Ovary (tissue), 3 donors: Measurements from ENCODE around the gene OLIG1.

Experiments used
- POLR2A ChIP-seq: fragments of 450-650 bp; IDR thresholded peaks from one replicate; pipeline ENCODE4 v1.6.1; 2017; ENCODE audit warnings: antibody characterized with exemption, mild to moderate bottlenecking, moderate library complexity
- TF ChIP-seq, protein P1 (sequence below), 3 donors: fragments of 450-650 bp in 2 of 3; fragments of 200-600 bp in 1 of 3; IDR thresholded peaks; one replicate each; pipeline versions ENCODE4 v1.5.1 to v1.8.0; 2016 to 2022; ENCODE audit warnings: antibody characterized with exemption in 3 of 3, mild to moderate bottlenecking in 1 of 3
- donor health status: DM: no; HTN: no; CAD: no.

DNA sequence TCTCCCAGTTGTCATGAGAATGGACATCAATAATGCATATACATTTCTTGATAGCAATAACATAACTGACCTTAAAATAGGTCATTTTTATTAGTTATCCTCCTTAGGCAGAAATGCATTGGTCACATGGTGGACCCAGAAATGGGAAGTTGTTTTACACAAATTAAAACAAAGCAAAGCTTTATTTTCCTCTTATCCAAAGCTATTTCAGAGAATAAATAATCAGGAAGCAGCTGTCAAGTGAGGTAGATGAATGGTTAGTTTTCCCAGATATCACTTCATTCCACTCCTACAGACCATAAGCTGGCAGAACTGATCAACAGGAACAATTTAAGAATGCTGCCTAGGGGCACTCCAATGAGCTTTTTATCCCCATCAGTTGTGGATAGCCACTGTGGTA lies 16.0 kb upstream of the OLIG1 start:
- TF ChIP-seq, protein P1, sequence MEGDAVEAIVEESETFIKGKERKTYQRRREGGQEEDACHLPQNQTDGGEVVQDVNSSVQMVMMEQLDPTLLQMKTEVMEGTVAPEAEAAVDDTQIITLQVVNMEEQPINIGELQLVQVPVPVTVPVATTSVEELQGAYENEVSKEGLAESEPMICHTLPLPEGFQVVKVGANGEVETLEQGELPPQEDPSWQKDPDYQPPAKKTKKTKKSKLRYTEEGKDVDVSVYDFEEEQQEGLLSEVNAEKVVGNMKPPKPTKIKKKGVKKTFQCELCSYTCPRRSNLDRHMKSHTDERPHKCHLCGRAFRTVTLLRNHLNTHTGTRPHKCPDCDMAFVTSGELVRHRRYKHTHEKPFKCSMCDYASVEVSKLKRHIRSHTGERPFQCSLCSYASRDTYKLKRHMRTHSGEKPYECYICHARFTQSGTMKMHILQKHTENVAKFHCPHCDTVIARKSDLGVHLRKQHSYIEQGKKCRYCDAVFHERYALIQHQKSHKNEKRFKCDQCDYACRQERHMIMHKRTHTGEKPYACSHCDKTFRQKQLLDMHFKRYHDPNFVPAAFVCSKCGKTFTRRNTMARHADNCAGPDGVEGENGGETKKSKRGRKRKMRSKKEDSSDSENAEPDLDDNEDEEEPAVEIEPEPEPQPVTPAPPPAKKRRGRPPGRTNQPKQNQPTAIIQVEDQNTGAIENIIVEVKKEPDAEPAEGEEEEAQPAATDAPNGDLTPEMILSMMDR (IDR thresholded peaks at IDR 0.05) = no peak
- no peak for TF ChIP-seq POLR2A
